ENCODE measurements around the gene AHSP.

The AHSP gene

GRCh38 chr16:31504159-31504558 lies 23.5 kb upstream of the AHSP start:
- Histone ChIP-seq H3K9me3 (ENCODE audit: control insufficient read depth, insufficient read depth, low read depth, low read length) (no peaks in the 10 kb centered on the region), H3K4me3 (ENCODE audit: low read depth, low read length) (no peak overlapping the region), H3K36me3 (ENCODE audit: control insufficient read depth in 2 of 2, insufficient read depth in 1 of 2, low read length in 2 of 2) (peaks cover 0 to 20% of the 10 kb centered on the region in 2 experiments; a peak in 2 of 3 replicates), H3K4me1 (ENCODE audit: control insufficient read depth, insufficient read depth, low read length) (no peaks in the 10 kb centered on the region), H3K27ac (ENCODE audit: extremely low read depth, low read depth, low read length) (no peak overlapping the region)
- no peak for TF ChIP-seq ZNF843 (tag by site-specific recombination; IDR thresholded peaks at IDR 0.05)
- no peak for TF ChIP-seq FEZF1 (tag by site-specific recombination; IDR thresholded peaks at IDR 0.05)
- TF ChIP-seq ZSCAN16 (tag by site-specific recombination; IDR thresholded peaks at IDR 0.05) = no peak
- TF ChIP-seq ZNF24 (tag by site-specific recombination; IDR thresholded peaks at IDR 0.05) = no peak
- no peak for TF ChIP-seq ZNF645 (tag by site-specific recombination; IDR thresholded peaks at IDR 0.05)
- TF ChIP-seq ZNF776 (tag by site-specific recombination; IDR thresholded peaks at IDR 0.05; ENCODE audit: borderline replicate concordance) = no peak
- no peak for TF ChIP-seq ZIC2 (tag by site-specific recombination; IDR thresholded peaks at IDR 0.05)
- TF ChIP-seq PRDM2 (tag by site-specific recombination; IDR thresholded peaks at IDR 0.05; ENCODE audit: borderline replicate concordance) = no peak
- no peak for TF ChIP-seq EGR2 (tag by site-specific recombination; IDR thresholded peaks at IDR 0.05; ENCODE audit: low read depth)
- TF ChIP-seq SP3 (tag by site-specific recombination; IDR thresholded peaks at IDR 0.05) = no peak
- no peak for TF ChIP-seq WT1 (tag by site-specific recombination; IDR thresholded peaks at IDR 0.05)
- no peak for TF ChIP-seq ZNF664 (tag by site-specific recombination; IDR thresholded peaks at IDR 0.05)
- no peak for TF ChIP-seq ZNF837 (tag by site-specific recombination; IDR thresholded peaks at IDR 0.05)
- no peak for TF ChIP-seq ZNF121 (tag by site-specific recombination; IDR thresholded peaks at IDR 0.05)
- TF ChIP-seq ZNF157 (tag by site-specific recombination; IDR thresholded peaks at IDR 0.05) = no peak
- no peak for TF ChIP-seq ZNF391 (tag by site-specific recombination; IDR thresholded peaks at IDR 0.05; ENCODE audit: borderline replicate concordance, low read depth)
- TF ChIP-seq ZNF404 (tag by site-specific recombination; IDR thresholded peaks at IDR 0.05) = no peak
- no peak for TF ChIP-seq ZNF624 (tag by site-specific recombination; IDR thresholded peaks at IDR 0.05)
- ChIA-PET POLR2A (no interaction called here), CTCF (no interaction called here)

GRCh38 chr16:31505483-31505882 lies 22.2 kb upstream of the AHSP start:
- H3K4me3 ChIP-seq (ENCODE audit: low read depth, low read length) = no peak overlapping the region
- ChIA-PET POLR2A (no interaction called here), CTCF (no interaction called here)
- no peak for TF ChIP-seq ZNF404 (tag by site-specific recombination; IDR thresholded peaks at IDR 0.05)
- TF ChIP-seq MEIS1 (CRISPR knock-in tag; IDR thresholded peaks at IDR 0.05; ENCODE audit: borderline replicate concordance) = no peak
- no peak for TF ChIP-seq ZNF19 (tag by site-specific recombination; IDR thresholded peaks at IDR 0.05; ENCODE audit: low read depth)
- no peak for TF ChIP-seq KLF17 (tag by site-specific recombination; IDR thresholded peaks at IDR 0.05)
- TF ChIP-seq GLI4 (tag by site-specific recombination; IDR thresholded peaks at IDR 0.05) = no peak
- no peak for TF ChIP-seq ZNF426 (tag by site-specific recombination; IDR thresholded peaks at IDR 0.05)
- no peak for TF ChIP-seq ZNF623 (tag by site-specific recombination; IDR thresholded peaks at IDR 0.05)
- TF ChIP-seq ZNF544 (tag by site-specific recombination; IDR thresholded peaks at IDR 0.05) = no peak
- TF ChIP-seq ZNF2 (tag by site-specific recombination; IDR thresholded peaks at IDR 0.05) = no peak
- no peaks in the 10 kb centered on the region for H3K9me3 ChIP-seq (ENCODE audit: control insufficient read depth, insufficient read depth, low read depth, low read length)
- H3K27ac ChIP-seq (ENCODE audit: extremely low read depth, low read depth, low read length) = no peak overlapping the region
- peaks cover 0 to 8% of the 10 kb centered on the region in 2 experiments; a peak in 2 of 3 replicates for H3K36me3 ChIP-seq (ENCODE audit: control insufficient read depth in 2 of 2, insufficient read depth in 1 of 2, low read length in 2 of 2)
- H3K4me1 ChIP-seq (ENCODE audit: control insufficient read depth, insufficient read depth, low read length) = no peaks in the 10 kb centered on the region
